Neural progenitor cell (in vitro differentiated cells): Measurements from ENCODE around the gene NAGS. TPM values are rescaled to one million over a fixed set of nuclear protein-coding genes. Genes with fewer than 3 reads are reported as not detected.

Experiments used
- DNase-seq: peaks from one replicate; pipeline ENCODE4 v3.0.0-alpha.2; 2016; ENCODE audit warnings: low spot score
- H2AFZ ChIP-seq: fragments of 200-600 bp; sonication (generic); replicated peaks from 2 replicates; pipeline ENCODE4 v1.6.1; 2016; ENCODE audit warnings: antibody characterized with exemption
- H3F3A ChIP-seq: fragments of 200-600 bp; sonication (generic); 2 replicates; pipeline ENCODE4 v1.6.1; 2016; ENCODE audit warnings: antibody characterized with exemption, low read depth
- H3K27ac ChIP-seq: fragments of 200-600 bp; sonication (generic); 2 replicates; pipeline ENCODE4 v1.5.1; 2016; ENCODE audit warnings: mild to moderate bottlenecking
- H3K27me3 ChIP-seq: fragments of 200-600 bp; sonication (generic); 2 replicates; pipeline ENCODE4 v1.6.1; 2016; ENCODE audit warnings: mild to moderate bottlenecking, moderate library complexity
- H3K36me3 ChIP-seq: fragments of 200-600 bp; sonication (generic); 2 replicates; pipeline ENCODE4 v1.5.1; 2016
- H3K4me1 ChIP-seq: fragments of 200-600 bp; sonication (generic); 2 replicates; pipeline ENCODE4 v1.6.1; 2016; ENCODE audit warnings: mixed run types
- H3K4me2 ChIP-seq: fragments of 200-600 bp; sonication (generic); 2 replicates; pipeline ENCODE4 v1.6.1; 2016
- H3K4me3 ChIP-seq: fragments of 200-600 bp; sonication (generic); 2 replicates; pipeline ENCODE4 v1.5.1; 2016
- H3K79me2 ChIP-seq: fragments of 200-600 bp; sonication (generic); 2 replicates; pipeline ENCODE4 v1.6.1; 2016; ENCODE audit warnings: low read depth
- H3K9ac ChIP-seq: fragments of 200-600 bp; sonication (generic); 2 replicates; pipeline ENCODE4 v1.6.1; 2016
- H3K9me3 ChIP-seq: fragments of 200-600 bp; sonication (generic); 2 replicates; pipeline ENCODE4 v1.5.1; 2016; ENCODE audit warnings: low read depth
- H4K20me1 ChIP-seq: fragments of 200-600 bp; sonication (generic); 2 replicates; pipeline ENCODE4 v1.6.1; 2016; ENCODE audit warnings: low read depth
- H3K27ac Mint-ChIP-seq: 3 replicates; pipeline ENCODE4 v1.8.0; 2021; ENCODE audit warnings: mixed read lengths
- H3K27me3 Mint-ChIP-seq: 2 replicates; pipeline ENCODE4 v1.8.0; 2022; ENCODE audit warnings: low read depth, mild to moderate bottlenecking, inconsistent platforms, moderate library complexity, mixed read lengths; ENCODE audit not compliant: insufficient read depth
- H3K36me3 Mint-ChIP-seq: 3 replicates; pipeline ENCODE4 v1.8.0; 2021; ENCODE audit warnings: mixed read lengths
- H3K4me1 Mint-ChIP-seq: 3 replicates; pipeline ENCODE4 v1.8.0; 2021; ENCODE audit warnings: mixed read lengths
- H3K4me3 Mint-ChIP-seq: 3 replicates; pipeline ENCODE4 v1.8.0; 2021; ENCODE audit warnings: mild to moderate bottlenecking, moderate library complexity, mixed read lengths
- H3K9me3 Mint-ChIP-seq: 3 replicates; pipeline ENCODE4 v1.8.0; 2020; ENCODE audit warnings: mixed read lengths
- EZH2 ChIP-seq: fragments of 200-600 bp; sonication (generic); IDR thresholded peaks from 2 replicates; pipeline ENCODE4 v1.6.1; 2017; ENCODE audit warnings: antibody characterized with exemption, mild to moderate bottlenecking, moderate library complexity
- EZH2phosphoT487 ChIP-seq: fragments of 200-600 bp; sonication (generic); IDR thresholded peaks from 2 replicates; pipeline ENCODE4 v1.6.1; 2017; ENCODE audit warnings: antibody characterized with exemption
- total RNA-seq: library from RNA; depleted of rRNA; stranded (reverse); fragments of >200 nt; gene quantifications from 2 replicates; pipeline ENCODE4 v1.2.3, GENCODE V29; 2015; ENCODE audit warnings: low replicate concordance
- TF ChIP-seq, protein P1 (sequence below): fragments of 200-600 bp; sonication (generic); IDR thresholded peaks from 2 replicates; pipeline ENCODE4 v1.5.1; 2017; ENCODE audit warnings: antibody characterized with exemption, mild to moderate bottlenecking

The NAGS gene
- total RNA-seq, 1 donor from 2014 or later, result 1.8 TPM

DNA sequence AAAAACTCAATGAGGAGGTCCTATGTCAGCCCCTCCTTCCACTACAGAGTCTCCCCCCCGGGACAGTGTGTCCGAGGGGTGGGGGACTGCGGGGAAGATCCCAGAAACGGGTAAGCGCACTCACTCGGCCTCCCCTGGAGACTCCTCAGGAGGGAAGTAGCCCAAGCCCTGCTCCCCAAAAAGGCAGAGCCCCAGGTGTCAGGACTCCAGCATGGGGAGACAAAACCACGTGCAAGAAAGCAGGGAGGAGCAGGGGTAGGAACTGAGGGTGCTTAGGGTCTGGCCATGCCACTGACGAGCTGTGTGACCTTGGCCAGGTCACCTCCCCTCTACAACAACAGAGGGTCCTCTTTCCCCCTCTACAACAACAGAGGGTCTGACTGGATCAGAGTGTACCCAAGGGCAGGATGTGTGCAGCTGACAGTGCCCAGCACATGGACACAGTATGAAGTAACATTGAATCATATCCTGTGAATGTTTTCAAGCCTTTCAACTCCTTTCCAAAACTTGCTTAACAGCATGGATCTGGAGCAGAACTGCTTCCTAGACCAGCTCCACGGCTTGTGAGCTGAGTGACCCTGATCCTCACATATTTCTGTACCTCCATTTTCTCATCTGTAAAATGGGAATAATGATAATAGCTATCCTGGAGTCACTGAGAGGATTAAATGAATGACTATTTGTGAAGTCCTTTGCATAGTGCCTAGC lies 2.1 kb upstream of the NAGS start:
- H2AFZ ChIP-seq, result no peak overlapping the region
- peaks cover 14% of the 10 kb centered on the region for H3K4me1 Mint-ChIP-seq
- H3K4me2 ChIP-seq, result no peak overlapping the region

DNA sequence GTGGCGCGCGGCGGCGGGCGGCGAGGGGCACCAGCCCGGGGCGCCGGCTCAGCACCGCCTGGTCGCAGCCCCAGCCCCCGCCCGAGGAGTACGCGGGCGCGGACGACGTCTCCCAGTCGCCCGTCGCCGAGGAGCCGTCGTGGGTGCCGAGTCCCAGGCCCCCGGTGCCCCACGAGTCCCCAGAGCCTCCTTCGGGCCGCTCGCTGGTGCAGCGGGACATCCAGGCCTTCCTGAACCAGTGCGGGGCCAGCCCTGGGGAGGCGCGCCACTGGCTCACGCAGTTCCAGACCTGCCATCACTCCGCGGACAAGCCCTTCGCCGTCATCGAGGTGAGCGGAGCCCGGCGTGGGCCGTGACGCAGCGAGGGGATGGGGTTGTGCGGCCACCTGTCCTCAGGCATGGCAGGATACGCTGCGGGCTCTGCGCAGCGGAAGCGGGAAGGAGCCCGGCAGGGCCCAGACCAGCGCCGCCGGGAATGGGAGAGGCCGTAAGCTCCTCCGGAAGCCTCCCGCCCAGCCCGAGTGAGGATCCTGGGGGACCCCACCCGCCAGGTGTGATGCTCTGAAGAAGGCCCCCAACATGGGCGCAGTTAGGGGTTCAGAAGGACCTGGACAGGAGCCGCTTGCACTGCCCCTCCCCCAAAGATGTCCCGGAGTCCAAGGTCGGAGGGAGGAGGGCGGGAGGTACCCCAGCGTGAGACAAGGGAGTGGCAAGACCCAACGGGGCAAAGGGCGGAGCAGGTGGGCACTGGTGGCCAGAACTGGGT lies 522 bp downstream of the NAGS start:
- peak; percentile 58 for DNase-seq
- peaks cover 19% of the 10 kb centered on the region for H3K4me1 ChIP-seq
- Mint-ChIP-seq H3K9me3 (no peaks in the 10 kb centered on the region), H3K4me1 (peaks cover 19% of the 10 kb centered on the region), H3K4me3 (peak overlapping the region; percentile 74), H3K36me3 (peaks cover 2% of the 10 kb centered on the region), H3K27me3 (peaks cover 37% of the 10 kb centered on the region), H3K27ac (no peak overlapping the region)
- TF ChIP-seq EZH2phosphoT487, result peak; percentile 97
- peak; percentile 96 for TF ChIP-seq EZH2
- TF ChIP-seq, protein P1, sequence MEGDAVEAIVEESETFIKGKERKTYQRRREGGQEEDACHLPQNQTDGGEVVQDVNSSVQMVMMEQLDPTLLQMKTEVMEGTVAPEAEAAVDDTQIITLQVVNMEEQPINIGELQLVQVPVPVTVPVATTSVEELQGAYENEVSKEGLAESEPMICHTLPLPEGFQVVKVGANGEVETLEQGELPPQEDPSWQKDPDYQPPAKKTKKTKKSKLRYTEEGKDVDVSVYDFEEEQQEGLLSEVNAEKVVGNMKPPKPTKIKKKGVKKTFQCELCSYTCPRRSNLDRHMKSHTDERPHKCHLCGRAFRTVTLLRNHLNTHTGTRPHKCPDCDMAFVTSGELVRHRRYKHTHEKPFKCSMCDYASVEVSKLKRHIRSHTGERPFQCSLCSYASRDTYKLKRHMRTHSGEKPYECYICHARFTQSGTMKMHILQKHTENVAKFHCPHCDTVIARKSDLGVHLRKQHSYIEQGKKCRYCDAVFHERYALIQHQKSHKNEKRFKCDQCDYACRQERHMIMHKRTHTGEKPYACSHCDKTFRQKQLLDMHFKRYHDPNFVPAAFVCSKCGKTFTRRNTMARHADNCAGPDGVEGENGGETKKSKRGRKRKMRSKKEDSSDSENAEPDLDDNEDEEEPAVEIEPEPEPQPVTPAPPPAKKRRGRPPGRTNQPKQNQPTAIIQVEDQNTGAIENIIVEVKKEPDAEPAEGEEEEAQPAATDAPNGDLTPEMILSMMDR, result no peak
- no peak overlapping the region for H3K9ac ChIP-seq
- H3K4me2 ChIP-seq, result peak overlapping the region; percentile 84
- H3F3A ChIP-seq, result peaks cover 28% of the 10 kb centered on the region
- no peak overlapping the region for H3K27ac ChIP-seq
- no peaks in the 10 kb centered on the region for H3K9me3 ChIP-seq
- no peaks in the 10 kb centered on the region for H3K79me2 ChIP-seq
- peaks cover 23% of the 10 kb centered on the region for H4K20me1 ChIP-seq
- H3K4me3 ChIP-seq, result peak overlapping the region; percentile 71
- H3K27me3 ChIP-seq, result peaks cover 50% of the 10 kb centered on the region
- H2AFZ ChIP-seq, result no peak overlapping the region
- H3K36me3 ChIP-seq, result no peaks in the 10 kb centered on the region

More for the DNA sequence above, 2.1 kb upstream of the NAGS start:
- peaks cover 15% of the 10 kb centered on the region for H4K20me1 ChIP-seq
- H3K27ac ChIP-seq, result no peak overlapping the region
- no peaks in the 10 kb centered on the region for H3K79me2 ChIP-seq
- peaks cover 32% of the 10 kb centered on the region for H3K27me3 Mint-ChIP-seq
- H3K27ac Mint-ChIP-seq, result no peak overlapping the region
- peaks cover 45% of the 10 kb centered on the region for H3K27me3 ChIP-seq
- no peak overlapping the region for H3K4me3 ChIP-seq
- H3K9me3 ChIP-seq, result no peaks in the 10 kb centered on the region
- H3K36me3 Mint-ChIP-seq, result no peaks in the 10 kb centered on the region
- no peak for DNase-seq
- no peak overlapping the region for H3K4me3 Mint-ChIP-seq
- no peaks in the 10 kb centered on the region for H3K36me3 ChIP-seq
- no peak overlapping the region for H3K9ac ChIP-seq
- peaks cover 23% of the 10 kb centered on the region for H3F3A ChIP-seq
- TF ChIP-seq EZH2 (no peak), EZH2phosphoT487 (no peak)
- TF ChIP-seq, protein P1, result no peak
- peaks cover 11% of the 10 kb centered on the region for H3K4me1 ChIP-seq
- no peaks in the 10 kb centered on the region for H3K9me3 Mint-ChIP-seq

DNA sequence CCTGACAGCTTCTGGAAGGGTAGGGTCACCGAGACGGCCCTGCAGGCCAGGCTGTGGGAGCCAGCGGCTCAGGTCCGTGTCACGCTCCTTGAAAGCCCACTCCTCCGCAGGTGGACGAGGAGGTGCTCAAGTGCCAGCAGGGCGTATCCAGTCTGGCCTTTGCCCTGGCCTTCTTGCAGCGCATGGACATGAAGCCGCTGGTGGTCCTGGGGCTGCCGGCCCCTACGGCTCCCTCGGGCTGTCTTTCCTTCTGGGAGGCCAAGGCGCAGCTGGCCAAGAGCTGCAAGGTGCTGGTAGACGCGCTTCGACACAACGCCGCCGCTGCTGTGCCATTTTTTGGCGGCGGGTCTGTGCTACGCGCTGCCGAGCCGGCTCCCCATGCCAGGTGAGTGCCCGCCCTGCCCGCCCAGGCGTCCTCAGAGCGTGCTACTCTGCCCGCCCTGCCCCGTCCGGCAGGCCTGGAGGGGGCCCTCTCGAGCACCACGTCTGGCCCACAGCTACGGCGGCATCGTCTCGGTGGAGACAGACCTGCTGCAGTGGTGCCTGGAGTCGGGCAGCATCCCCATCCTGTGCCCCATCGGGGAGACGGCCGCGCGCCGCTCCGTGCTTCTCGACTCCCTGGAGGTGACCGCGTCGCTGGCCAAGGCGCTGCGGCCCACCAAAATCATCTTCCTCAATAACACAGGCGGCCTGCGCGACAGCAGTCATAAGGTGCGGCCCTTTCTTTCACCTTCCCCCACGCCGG lies 1.3 kb downstream of the NAGS start:
- Mint-ChIP-seq H3K4me3 (peak overlapping the region; percentile 94), H3K36me3 (peaks cover 2% of the 10 kb centered on the region), H3K4me1 (peaks cover 19% of the 10 kb centered on the region), H3K27me3 (peaks cover 37% of the 10 kb centered on the region), H3K9me3 (no peaks in the 10 kb centered on the region), H3K27ac (no peak overlapping the region)
- H3K36me3 ChIP-seq, result no peaks in the 10 kb centered on the region
- H2AFZ ChIP-seq, result peak overlapping the region; percentile 60
- peaks cover 19% of the 10 kb centered on the region for H3K4me1 ChIP-seq
- peak overlapping the region; percentile 84 for H3K4me2 ChIP-seq
- peak overlapping the region; percentile 71 for H3K4me3 ChIP-seq
- H4K20me1 ChIP-seq, result peaks cover 23% of the 10 kb centered on the region
- peaks cover 28% of the 10 kb centered on the region for H3F3A ChIP-seq
- H3K9ac ChIP-seq, result no peak overlapping the region
- no peaks in the 10 kb centered on the region for H3K9me3 ChIP-seq
- H3K27ac ChIP-seq, result no peak overlapping the region
- peak; percentile 83 for DNase-seq
- TF ChIP-seq, protein P1, result peak; percentile 49
- TF ChIP-seq EZH2phosphoT487 (peak; percentile 54), EZH2 (peak; percentile 82)
- H3K27me3 ChIP-seq, result peaks cover 50% of the 10 kb centered on the region
- H3K79me2 ChIP-seq, result no peaks in the 10 kb centered on the region
